ENCODE results near the gene GRIA1.

DNA sequence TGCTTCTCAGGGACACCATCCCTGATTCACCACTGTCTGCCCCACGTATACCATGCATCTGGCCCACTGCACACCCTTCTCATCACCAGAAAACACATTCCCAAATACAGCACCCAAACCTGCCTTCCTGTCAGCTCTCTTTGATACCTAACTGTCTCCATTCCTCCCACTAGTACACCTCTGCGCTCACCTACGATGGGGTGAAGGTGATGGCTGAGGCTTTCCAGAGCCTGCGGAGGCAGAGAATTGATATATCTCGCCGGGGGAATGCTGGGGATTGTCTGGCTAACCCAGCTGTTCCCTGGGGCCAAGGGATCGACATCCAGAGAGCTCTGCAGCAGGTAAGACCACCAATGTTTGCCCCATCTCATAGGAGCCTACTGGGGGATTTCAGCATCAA is 186.4 kb downstream of the GRIA1 start:
- TF ChIP-seq, protein P1, sequence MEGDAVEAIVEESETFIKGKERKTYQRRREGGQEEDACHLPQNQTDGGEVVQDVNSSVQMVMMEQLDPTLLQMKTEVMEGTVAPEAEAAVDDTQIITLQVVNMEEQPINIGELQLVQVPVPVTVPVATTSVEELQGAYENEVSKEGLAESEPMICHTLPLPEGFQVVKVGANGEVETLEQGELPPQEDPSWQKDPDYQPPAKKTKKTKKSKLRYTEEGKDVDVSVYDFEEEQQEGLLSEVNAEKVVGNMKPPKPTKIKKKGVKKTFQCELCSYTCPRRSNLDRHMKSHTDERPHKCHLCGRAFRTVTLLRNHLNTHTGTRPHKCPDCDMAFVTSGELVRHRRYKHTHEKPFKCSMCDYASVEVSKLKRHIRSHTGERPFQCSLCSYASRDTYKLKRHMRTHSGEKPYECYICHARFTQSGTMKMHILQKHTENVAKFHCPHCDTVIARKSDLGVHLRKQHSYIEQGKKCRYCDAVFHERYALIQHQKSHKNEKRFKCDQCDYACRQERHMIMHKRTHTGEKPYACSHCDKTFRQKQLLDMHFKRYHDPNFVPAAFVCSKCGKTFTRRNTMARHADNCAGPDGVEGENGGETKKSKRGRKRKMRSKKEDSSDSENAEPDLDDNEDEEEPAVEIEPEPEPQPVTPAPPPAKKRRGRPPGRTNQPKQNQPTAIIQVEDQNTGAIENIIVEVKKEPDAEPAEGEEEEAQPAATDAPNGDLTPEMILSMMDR (IDR thresholded peaks at IDR 0.05) = no peak
- TF ChIP-seq POLR2A (IDR thresholded peaks at IDR 0.05) = no peak

Measured in breast epithelium (tissue), 3 donors.